Lung (tissue), 16 donors: Measurements from ENCODE around the gene PARP14. TPM values are rescaled to one million over a fixed set of nuclear protein-coding genes. Genes with fewer than 3 reads are reported as not detected.

Source experiments
- ATAC-seq: fragments of 200-7000 bp; cut with Tn5 transposase; one replicate; pipeline ENCODE4 v1.9.1; 2020; ENCODE audit warnings: moderate number of reproducible peaks; ENCODE audit not compliant: insufficient read depth, low FRiP score
- DNase-seq, 3 donors: peaks; one replicate each; pipeline ENCODE4 v3.0.0-alpha.2; 2013 to 2017
- H3K27ac ChIP-seq, 2 donors: one replicate each; pipeline ENCODE4 v1.5.1; 2013; ENCODE audit warnings: mild to moderate bottlenecking in 2 of 2, moderate library complexity in 2 of 2, control low read depth in 1 of 2, inconsistent platforms in 1 of 2, low read depth in 1 of 2, low read length in 1 of 2
- H3K27me3 ChIP-seq, 3 donors: one replicate each; pipeline ENCODE4 v1.5.1; 2013; ENCODE audit warnings: low read length in 2 of 3; ENCODE audit not compliant: control insufficient read depth in 3 of 3, insufficient read depth in 3 of 3
- H3K36me3 ChIP-seq, 4 donors: one replicate each; pipeline ENCODE4 v1.5.1; 2013; ENCODE audit warnings: low read length in 4 of 4, mild to moderate bottlenecking in 1 of 4, moderate library complexity in 1 of 4; ENCODE audit not compliant: control insufficient read depth in 4 of 4, insufficient read depth in 4 of 4
- H3K4me1 ChIP-seq, 5 donors: one replicate each; pipeline ENCODE4 v1.5.1; 2013; ENCODE audit warnings: low read length in 5 of 5, mild to moderate bottlenecking in 2 of 5, moderate library complexity in 1 of 5; ENCODE audit not compliant: control insufficient read depth in 5 of 5, insufficient read depth in 5 of 5
- H3K4me3 ChIP-seq: one replicate; pipeline ENCODE4 v1.5.1; 2013; ENCODE audit warnings: mild to moderate bottlenecking, control low read depth, moderate library complexity
- H3K9ac ChIP-seq, 2 donors: one replicate each; pipeline ENCODE4 v1.5.1; 2013; ENCODE audit warnings: low read length in 2 of 2, control low read depth in 1 of 2; ENCODE audit not compliant: insufficient read depth in 1 of 2
- H3K9me3 ChIP-seq, 4 donors: one replicate each; pipeline ENCODE4 v1.5.1; 2013; ENCODE audit warnings: low read length in 3 of 4, mild to moderate bottlenecking in 1 of 4, moderate library complexity in 1 of 4; ENCODE audit not compliant: control insufficient read depth in 4 of 4, insufficient read depth in 3 of 4
- WGBS, 2 donors: extraction: QIAGEN DNeasy Blood & Tissue Kit; methylation state at CpG; one replicate each; pipeline ENCODE4 v1.1.7; 2013; 5-methylcytosine and 5-hydroxymethylcytosine counted together
- long read RNA-seq, 5 donors: transcript quantifications; one replicate each; lab custom pipeline, GENCODE V29; 2026
- polyA plus RNA-seq, 2 donors: library from polyadenylated mRNA; stranded (reverse); fragments of 200-250 nt; gene quantifications; one replicate each; pipeline ENCODE4 v1.2.1, GENCODE V29; 2013
- total RNA-seq, 2 donors: library from RNA; depleted of rRNA in 1 of 2; stranded (reverse); fragments of >200 nt in 1 of 2; gene quantifications; one replicate each; pipeline ENCODE4 v1.2.1, GENCODE V29; 2014 to 2021
- TF ChIP-seq, protein P1 (sequence below): IDR thresholded peaks from 2 replicates; pipeline ENCODE4 v1.5.1; 2012; ENCODE audit warnings: mild to moderate bottlenecking; ENCODE audit errors: control extremely low read depth, extremely low read depth
- donor health status: control.
- donor health status: control.
- donor health status: Bipolar disorder and iron deficiency.
- donor health status: healthy.
- donor health status: DM: yes; HTN: yes; CAD: no.

The PARP14 gene
- 100 to 1,000 TPM in 1 of 2 donors, 10 to 100 TPM in 1; 76.6 to 118 TPM for total RNA-seq
- 10 to 100 TPM; 25.6 to 31.6 TPM for polyA plus RNA-seq
- long read RNA-seq, donor 1, full-length matches to known transcripts, result 1 of 6 reads
- long read RNA-seq, donor 1, partial matches to known transcripts, result 5 of 6 reads
- long read RNA-seq, donor 1, other reads (novel, unspliced or antisense), result 0 of 6 reads
- long read RNA-seq, donor 2, result 0 reads
- long read RNA-seq, donor 3, result 0 reads
- long read RNA-seq, donor 4, result 0 reads
- long read RNA-seq, donor 5, partial matches to known transcripts, result 16 of 16 reads
- long read RNA-seq, donor 5, other reads (novel, unspliced or antisense), result 0 of 16 reads

GRCh38 chr3:122680475-122681283 lies at the start of gene PARP14:
Gene PARP14, plus strand, starts transcription at chr3:122680839. Its CDS starts 45 bp downstream, at chr3:122680884.
- WGBS, 2 donors, result 1% methylated on average over 56 to 63 of the region's 63 CpGs
- TF ChIP-seq, protein P1, sequence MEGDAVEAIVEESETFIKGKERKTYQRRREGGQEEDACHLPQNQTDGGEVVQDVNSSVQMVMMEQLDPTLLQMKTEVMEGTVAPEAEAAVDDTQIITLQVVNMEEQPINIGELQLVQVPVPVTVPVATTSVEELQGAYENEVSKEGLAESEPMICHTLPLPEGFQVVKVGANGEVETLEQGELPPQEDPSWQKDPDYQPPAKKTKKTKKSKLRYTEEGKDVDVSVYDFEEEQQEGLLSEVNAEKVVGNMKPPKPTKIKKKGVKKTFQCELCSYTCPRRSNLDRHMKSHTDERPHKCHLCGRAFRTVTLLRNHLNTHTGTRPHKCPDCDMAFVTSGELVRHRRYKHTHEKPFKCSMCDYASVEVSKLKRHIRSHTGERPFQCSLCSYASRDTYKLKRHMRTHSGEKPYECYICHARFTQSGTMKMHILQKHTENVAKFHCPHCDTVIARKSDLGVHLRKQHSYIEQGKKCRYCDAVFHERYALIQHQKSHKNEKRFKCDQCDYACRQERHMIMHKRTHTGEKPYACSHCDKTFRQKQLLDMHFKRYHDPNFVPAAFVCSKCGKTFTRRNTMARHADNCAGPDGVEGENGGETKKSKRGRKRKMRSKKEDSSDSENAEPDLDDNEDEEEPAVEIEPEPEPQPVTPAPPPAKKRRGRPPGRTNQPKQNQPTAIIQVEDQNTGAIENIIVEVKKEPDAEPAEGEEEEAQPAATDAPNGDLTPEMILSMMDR, result no peak
- DNase-seq (peak; percentile 84 to 91 (median 88)), ATAC-seq (peak; percentile 72)
- peaks cover 0 to 3% (median 0%) of the 10 kb centered on the region in 4 donors for H3K36me3 ChIP-seq
- no peaks in the 10 kb centered on the region for H3K27me3 ChIP-seq
- H3K9me3 ChIP-seq, result no peaks in the 10 kb centered on the region
- H3K4me3 ChIP-seq, result peak within 1 kb of the TSS; percentile 64
- H3K4me1 ChIP-seq, result peaks cover 0 to 28% (median 6%) of the 10 kb centered on the region in 5 donors
- peak within 1 kb of the TSS; percentile 84 to 91 for H3K27ac ChIP-seq
- H3K9ac ChIP-seq, result peak within 1 kb of the TSS; percentile 72 to 90

GRCh38 chr3:122635789-122636188 lies 44.9 kb upstream of the PARP14 start:
- H3K4me1 ChIP-seq, result no peaks in the 10 kb centered on the region
- ATAC-seq (no peak), DNase-seq (no peak)
- H3K27me3 ChIP-seq, result peaks cover 0 to 17% (median 0%) of the 10 kb centered on the region in 3 donors
- H3K36me3 ChIP-seq, result no peaks in the 10 kb centered on the region
- no peaks in the 10 kb centered on the region for H3K9me3 ChIP-seq
- H3K4me3 ChIP-seq, result no peak overlapping the region
- 84 to 85% methylated on average over 5 of the region's 5 CpGs for WGBS, 2 donors
- TF ChIP-seq, protein P1, result no peak
- no peak overlapping the region for H3K27ac ChIP-seq
- H3K9ac ChIP-seq, result no peak overlapping the region

DNA sequence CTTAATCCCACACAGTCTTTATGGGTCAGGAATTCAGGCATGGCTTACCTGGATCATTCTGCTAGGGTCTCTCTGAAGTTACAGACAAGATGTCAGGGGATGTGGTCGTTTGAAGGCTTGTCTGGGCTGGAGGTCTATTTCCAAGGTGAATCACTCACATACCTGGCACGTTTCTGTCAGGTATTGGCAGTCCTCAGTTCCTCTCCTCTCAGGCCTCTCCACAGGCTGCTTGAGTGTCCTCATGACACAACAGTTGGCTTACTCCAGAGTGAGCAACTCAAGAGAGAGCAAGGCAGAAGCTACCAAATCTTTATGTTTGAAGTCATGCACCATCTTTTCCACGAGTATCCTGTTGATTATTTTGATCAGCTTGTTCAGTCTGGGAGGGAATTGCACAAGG lies 43.9 kb upstream of the PARP14 start:
- H3K9me3 ChIP-seq, result no peaks in the 10 kb centered on the region
- H3K4me3 ChIP-seq, result no peak overlapping the region
- no peaks in the 10 kb centered on the region for H3K36me3 ChIP-seq
- 56 to 64% methylated on average over 3 of the region's 3 CpGs for WGBS, 2 donors
- no peaks in the 10 kb centered on the region for H3K4me1 ChIP-seq
- no peak overlapping the region for H3K9ac ChIP-seq
- TF ChIP-seq, protein P1, result no peak
- no peak overlapping the region for H3K27ac ChIP-seq
- DNase-seq (no peak), ATAC-seq (no peak)
- peaks cover 0 to 14% (median 0%) of the 10 kb centered on the region in 3 donors for H3K27me3 ChIP-seq
